D721Med (cell line): ENCODE results near the gene LAMA3.

ENCODE experiments used
- DNase-seq: peaks from one replicate; pipeline ENCODE4 v3.0.0; 2011; ENCODE audit warnings: low spot score; ENCODE audit not compliant: insufficient read length
- FAIRE-seq: peaks from 2 replicates; lab custom pipeline; 2011; peaks lifted over from hg19 to GRCh38; lab: Jason Lieb, UNC
- TF ChIP-seq, protein P1 (sequence below): IDR thresholded peaks from 2 replicates; pipeline ENCODE4 v1.5.1; 2012; ENCODE audit warnings: mild to moderate bottlenecking, control low read depth; ENCODE audit not compliant: insufficient read depth; ENCODE audit errors: missing control alignments

Gene LAMA3

DNA sequence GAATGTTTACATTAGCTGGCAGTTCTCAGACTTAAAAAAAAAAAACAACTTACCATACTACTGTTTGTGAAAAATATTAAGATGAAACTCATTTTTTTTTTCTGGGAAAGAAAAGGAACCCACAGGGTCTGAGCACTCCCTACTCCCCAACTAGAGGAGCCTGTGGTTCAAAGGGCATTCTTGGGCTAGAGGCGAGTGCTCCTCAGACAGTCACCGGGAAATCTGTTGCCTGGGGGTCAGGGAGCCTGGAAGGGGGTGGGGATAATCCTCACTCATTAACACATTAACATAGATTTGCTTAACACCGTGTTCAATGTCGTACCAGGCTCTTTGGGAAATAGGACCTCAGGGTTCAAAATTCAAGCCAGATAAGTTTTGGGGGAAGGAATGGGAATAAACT is 57.6 kb downstream of the LAMA3 start:
- no peak for DNase-seq
- TF ChIP-seq, protein P1, sequence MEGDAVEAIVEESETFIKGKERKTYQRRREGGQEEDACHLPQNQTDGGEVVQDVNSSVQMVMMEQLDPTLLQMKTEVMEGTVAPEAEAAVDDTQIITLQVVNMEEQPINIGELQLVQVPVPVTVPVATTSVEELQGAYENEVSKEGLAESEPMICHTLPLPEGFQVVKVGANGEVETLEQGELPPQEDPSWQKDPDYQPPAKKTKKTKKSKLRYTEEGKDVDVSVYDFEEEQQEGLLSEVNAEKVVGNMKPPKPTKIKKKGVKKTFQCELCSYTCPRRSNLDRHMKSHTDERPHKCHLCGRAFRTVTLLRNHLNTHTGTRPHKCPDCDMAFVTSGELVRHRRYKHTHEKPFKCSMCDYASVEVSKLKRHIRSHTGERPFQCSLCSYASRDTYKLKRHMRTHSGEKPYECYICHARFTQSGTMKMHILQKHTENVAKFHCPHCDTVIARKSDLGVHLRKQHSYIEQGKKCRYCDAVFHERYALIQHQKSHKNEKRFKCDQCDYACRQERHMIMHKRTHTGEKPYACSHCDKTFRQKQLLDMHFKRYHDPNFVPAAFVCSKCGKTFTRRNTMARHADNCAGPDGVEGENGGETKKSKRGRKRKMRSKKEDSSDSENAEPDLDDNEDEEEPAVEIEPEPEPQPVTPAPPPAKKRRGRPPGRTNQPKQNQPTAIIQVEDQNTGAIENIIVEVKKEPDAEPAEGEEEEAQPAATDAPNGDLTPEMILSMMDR = no peak
- no peak for FAIRE-seq

DNA sequence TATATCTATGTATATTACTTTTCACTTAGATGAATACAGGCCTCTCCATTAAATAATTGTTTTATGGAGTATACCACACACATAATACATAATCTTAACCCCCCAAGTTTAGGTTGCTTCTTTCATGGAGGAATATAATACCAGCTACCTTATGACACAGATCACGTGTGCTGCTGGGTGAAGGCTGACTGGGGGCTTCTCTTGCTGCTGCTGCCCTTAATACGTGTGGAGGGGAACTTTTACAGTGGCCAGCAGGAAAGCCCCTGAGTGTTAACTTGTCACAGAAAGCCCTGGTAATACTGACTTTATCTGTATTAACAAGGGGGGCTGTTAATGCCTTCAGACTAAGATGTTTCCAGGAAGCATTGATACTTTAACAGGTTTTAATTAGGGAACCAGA is 63.1 kb downstream of the LAMA3 start:
- DNase-seq (no peak), FAIRE-seq (no peak)
- TF ChIP-seq, protein P1 = no peak

DNA sequence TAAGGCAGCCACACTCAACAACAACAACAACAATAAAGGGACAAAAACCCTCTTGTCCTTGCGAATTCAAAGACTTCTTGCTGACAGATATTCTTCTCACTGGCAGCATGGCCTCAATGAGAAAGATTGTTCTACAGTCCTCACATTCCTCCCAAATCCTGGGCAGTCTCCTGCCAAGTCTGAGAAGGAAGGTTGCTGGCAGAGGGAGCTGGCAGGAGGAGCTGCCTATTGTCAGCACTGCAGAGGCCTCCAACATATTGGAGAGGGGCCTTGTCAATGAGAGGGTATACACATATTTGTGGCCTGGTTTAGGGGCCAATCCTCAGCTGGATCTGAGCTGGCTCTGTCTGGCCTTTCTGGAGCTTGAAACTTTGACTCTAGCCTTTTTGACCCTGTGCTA is 63.5 kb downstream of the LAMA3 start:
- TF ChIP-seq, protein P1 = no peak
- DNase-seq (no peak), FAIRE-seq (no peak)

DNA sequence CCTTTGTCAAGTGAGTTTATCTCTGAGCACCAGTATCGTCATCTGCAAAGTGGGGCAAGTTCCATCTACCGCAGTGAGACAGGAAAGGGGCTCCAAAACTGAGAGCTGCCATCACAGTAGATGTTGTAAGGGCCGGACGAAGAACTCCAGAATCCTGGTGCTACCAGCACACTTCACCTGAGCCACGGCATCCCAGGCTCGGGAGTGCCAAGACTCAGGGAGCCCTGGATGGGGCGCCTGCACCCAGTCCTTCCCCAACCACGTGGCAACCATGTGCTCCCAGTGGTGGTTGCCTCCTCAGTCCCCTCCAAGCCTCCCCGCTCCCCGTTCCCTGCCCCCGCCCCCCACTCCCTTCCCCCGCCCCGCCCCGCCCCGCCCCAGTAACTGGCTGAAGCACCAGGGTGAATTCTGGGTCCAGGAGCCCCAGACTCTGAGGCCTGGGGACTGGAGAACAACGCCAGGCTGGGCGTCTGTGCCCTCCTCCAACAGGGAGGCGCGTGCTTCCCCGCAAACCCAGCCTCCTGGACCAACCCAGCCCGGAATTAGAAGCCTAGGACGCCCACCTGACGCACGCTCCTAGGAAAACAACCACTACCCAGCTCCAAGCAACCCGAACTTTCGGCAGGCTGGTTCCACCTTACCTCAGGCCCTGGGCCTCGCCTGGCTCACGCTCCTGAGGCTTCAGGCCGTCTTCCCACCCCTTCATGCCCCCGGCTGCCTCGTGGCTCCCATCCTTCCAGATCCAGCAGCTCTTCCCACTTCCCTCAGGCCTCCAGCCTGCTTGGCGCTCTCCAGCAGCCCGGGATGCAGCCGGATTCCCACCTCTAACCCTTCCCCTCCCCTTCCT is 67.6 kb downstream of the LAMA3 start:
- FAIRE-seq (no peak), DNase-seq (no peak)
- TF ChIP-seq, protein P1 = no peak

DNA sequence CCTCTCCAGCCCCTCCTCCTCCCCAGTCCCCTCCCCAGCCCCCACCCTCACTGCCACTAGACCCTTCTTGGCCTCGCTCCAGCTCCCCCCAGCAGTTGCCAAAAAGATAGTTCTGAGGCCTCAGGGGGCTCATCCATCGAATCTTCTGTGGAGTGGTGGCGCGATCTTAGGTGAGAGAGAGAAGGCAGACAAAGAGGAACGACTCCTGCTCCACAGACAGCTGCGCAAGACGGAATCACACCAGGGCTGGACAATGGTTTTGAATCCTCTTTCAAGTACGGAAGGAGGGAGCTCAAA is 68.1 kb downstream of the LAMA3 start:
- FAIRE-seq (no peak), DNase-seq (no peak)
- TF ChIP-seq, protein P1 = no peak

DNA sequence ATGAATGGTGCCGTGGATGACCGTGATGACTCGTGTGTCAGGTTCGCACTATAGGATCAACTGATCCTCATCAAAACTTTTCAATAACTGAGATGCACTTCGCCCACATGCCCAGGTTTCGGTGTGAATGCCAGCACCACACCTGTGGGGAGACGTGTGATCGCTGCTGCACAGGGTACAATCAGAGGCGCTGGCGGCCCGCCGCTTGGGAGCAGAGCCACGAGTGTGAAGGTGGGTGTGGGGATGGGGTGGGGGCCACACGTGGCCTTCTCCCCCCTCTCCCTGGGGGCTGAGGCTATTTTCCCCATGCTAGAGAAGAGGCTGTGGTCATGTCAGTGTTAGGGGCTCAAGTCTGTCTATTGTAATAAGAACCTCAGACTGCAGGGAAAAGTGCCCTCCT is 69.0 kb downstream of the LAMA3 start:
- no peak for DNase-seq
- TF ChIP-seq, protein P1 = no peak
- FAIRE-seq = no peak

DNA sequence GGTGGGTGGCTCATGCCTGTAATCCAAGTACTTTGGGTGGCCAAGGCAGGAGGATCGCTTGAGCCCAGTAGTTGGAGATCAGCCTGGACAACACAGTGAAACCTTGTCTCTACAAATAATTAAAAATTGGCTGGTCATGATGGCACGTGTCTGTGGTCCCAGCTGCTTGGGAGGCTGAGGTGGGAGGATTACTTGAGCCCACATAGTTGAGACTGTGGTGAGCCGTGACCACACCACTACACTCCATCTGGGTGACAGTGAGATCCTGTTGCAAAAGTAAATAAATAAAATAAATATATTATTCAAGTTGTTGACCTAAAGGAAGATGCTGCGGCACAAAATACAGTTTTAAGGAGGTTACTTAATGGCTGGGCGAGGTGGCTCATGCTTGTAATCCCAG is 72.7 kb downstream of the LAMA3 start:
- TF ChIP-seq, protein P1 = no peak
- DNase-seq (no peak), FAIRE-seq (no peak)
